ENCODE results near the gene IFNAR2.
A peak's percentile ranks its signal among the peaks of the same experiment; 100 is the strongest.

IFNAR2 gene

DNA sequence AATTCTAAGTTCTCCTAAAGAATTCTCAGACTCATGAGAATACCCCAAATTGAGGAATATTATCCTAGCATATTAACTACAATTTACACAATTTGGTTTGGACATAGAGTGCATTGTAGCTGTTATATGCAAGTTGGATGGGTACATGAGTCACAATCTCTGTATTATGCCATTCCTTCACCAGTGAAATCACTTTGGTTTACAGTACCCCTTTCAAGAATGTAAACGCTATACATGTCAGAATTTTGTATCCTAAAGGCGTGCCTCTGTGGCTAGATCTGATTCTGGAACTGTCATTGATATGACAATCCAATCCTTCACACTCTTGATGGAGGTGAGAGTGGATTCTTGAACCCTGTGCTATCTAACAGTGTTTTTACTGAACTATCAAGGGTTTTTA lies 29.7 kb downstream of the IFNAR2 start:
- TF ChIP-seq POLR2A (IDR thresholded peaks at IDR 0.05; ENCODE audit: low read length) (no peak), GATA1 (IDR thresholded peaks at IDR 0.05; ENCODE audit: low read depth, low read length) (no peak)
- no peak for DNase-seq

DNA sequence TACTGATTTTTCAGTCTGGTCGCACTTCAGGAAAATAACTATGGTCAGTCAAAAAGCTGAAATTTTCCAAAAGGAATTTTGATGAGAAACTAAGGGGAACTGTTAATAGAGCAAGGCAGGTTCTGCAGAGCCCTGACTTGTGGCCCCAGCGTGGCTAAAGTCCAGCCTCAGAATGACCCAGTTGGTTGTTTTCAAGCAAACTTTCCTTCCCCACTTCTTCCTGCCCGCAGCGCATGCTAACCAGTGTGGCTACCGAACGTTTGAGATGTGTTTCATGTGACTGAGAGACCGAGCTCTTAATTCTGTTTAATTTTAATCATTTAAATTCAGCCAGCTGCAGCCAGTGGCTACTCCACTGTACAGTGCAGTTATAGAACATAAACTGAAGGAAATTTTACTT lies 30.3 kb downstream of the IFNAR2 start:
- DNase-seq = no peak

DNA sequence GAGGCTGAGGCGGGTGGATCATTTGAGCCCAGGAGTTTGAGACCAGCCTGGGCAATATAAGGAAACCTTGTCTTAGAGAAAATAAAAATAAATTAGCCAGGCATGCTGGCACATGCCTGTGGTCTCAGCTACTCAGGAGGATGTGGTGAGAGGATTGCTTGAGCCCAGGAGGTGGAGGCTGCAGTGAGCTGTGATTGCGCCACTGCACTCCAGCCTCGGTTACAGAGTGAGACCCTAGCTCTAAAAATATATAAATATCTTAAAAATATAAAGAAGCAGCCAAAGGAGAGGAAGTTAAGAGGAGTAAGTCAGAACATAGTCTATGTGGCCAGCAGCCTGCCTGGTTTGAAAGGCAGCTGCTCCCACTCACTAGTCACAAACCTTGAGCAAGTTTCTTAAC lies 31.9 kb downstream of the IFNAR2 start:
- DNase-seq = no peak
- TF ChIP-seq POLR2A (IDR thresholded peaks at IDR 0.05; ENCODE audit: low read length) (no peak), GATA1 (IDR thresholded peaks at IDR 0.05; ENCODE audit: low read depth, low read length) (no peak)

More for the DNA sequence above, 30.3 kb downstream of the IFNAR2 start:
- no peak for TF ChIP-seq GATA1 (IDR thresholded peaks at IDR 0.05; ENCODE audit: low read depth, low read length)
- TF ChIP-seq POLR2A (IDR thresholded peaks at IDR 0.05; ENCODE audit: low read length) = no peak

DNA sequence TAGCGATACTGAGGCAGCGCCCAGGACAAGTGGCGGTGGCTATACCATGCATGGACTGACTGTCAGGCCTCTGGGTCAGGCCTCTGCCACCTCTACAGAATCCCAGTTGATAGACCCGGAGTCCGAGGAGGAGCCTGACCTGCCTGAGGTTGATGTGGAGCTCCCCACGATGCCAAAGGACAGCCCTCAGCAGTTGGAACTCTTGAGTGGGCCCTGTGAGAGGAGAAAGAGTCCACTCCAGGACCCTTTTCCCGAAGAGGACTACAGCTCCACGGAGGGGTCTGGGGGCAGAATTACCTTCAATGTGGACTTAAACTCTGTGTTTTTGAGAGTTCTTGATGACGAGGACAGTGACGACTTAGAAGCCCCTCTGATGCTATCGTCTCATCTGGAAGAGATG lies 33.2 kb downstream of the IFNAR2 start:
- no peak for DNase-seq
- no peak for TF ChIP-seq GATA1 (IDR thresholded peaks at IDR 0.05; ENCODE audit: low read depth, low read length)
- no peak for TF ChIP-seq POLR2A (IDR thresholded peaks at IDR 0.05; ENCODE audit: low read length)

DNA sequence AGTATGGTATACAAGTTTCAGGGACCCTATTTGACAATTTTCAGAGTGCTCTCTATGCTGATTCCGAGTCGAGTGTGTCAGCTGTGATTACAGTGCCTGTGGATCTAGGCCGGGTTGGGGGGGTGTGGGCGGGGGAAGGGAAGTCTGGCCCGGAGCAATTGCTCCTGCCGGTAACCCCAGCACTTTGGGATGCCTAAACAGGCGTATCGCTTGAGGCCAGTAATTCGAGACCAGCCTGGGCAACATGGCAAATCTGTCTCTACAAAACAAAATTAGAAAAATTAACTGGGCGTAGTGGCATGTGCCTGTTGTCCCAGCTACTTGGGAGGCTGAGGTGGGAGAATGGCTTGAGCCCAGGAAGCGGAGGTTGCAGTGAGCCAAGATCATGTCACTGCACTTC lies 34.8 kb downstream of the IFNAR2 start:
- TF ChIP-seq POLR2A (IDR thresholded peaks at IDR 0.05; ENCODE audit: low read length) (no peak), GATA1 (IDR thresholded peaks at IDR 0.05; ENCODE audit: low read depth, low read length) (no peak)
- DNase-seq = no peak

DNA sequence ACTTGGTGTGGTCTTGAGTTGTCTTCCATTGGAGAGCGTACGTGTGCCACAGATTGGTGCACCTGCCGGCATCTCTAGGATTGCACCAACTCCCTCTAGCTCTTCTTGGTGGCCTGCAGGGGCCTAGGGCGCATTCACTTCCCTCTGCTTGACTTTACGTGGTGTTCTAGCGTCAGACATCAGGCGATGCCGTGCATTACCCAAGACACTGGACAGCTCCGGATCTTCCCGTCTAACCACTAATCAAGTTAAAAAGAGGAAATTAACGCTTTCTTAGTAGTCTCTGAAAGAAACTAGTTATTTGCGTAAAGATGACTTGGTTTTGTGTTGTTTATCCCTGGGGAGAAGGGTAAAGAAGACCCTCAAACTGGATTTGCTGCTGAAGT lies 35.9 kb downstream of the IFNAR2 start:
- TF ChIP-seq POLR2A (IDR thresholded peaks at IDR 0.05; ENCODE audit: low read length) (no peak), GATA1 (IDR thresholded peaks at IDR 0.05; ENCODE audit: low read depth, low read length) (no peak)
- peak; percentile 41 to 53 for DNase-seq

DNA sequence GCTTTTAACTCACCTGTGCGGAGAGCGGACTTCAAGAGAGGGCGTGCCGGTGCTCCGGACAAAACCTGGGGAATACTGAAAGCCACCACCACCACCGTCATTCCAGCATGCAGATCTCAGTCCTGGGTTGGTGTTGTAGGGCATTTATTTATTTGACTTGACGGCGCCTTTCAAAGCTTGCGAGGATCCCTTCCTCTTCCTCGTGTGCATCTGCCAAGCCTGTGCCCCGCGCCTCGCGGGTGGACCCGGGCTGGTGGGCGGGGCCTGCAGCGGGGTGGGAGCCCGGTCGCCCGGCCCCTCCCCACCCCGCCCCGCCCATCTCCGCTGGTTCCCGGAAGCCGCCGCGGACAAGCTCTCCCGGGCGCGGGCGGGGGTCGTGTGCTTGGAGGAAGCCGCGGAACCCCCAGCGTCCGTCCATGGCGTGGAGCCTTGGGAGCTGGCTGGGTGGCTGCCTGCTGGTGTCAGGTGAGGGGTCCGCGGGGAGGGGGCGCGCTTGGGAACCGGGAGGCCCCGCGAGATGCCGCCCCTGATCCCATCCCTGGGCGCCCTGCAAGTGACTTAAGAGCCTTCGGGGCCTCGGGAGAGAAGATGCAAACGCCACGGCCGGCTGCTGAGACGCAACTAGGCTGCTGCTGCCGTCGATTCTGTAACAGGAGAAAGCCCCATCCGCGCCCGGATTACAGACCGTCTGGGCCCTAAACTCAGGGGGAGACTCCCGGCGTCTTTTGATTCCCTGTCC lies 36.5 kb downstream of the IFNAR2 start, which contains the start of gene IL10RB:
Gene IL10RB, plus strand, starts transcription at position 318 of the 739 bp plus-strand sequence. Its CDS starts 99 bp downstream, at position 417.
- DNase-seq = peak; percentile 75 to 86
- TF ChIP-seq POLR2A (IDR thresholded peaks at IDR 0.05; ENCODE audit: low read length) (no peak), GATA1 (IDR thresholded peaks at IDR 0.05; ENCODE audit: low read depth, low read length) (no peak)

DNA sequence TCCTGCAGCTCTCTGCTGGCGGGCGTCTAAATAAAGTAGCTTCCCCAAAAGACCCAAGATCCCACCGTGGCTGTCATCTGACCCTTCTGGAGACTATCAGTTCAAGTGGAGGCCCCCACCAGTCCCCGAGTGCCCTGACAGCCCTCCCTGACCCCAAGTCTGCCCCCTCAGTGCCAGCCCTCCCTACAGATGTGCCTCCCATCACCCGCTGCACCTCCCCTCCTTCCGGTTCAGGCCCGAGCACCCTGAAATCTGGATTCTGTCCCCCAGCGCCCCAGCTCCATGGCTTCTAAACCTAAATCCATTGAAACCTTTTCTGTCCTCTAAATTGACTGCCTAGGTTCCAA lies 37.0 kb downstream of the IFNAR2 start:
- no peak for TF ChIP-seq GATA1 (IDR thresholded peaks at IDR 0.05; ENCODE audit: low read depth, low read length)
- TF ChIP-seq POLR2A (IDR thresholded peaks at IDR 0.05; ENCODE audit: low read length) = no peak
- DNase-seq = no peak

DNA sequence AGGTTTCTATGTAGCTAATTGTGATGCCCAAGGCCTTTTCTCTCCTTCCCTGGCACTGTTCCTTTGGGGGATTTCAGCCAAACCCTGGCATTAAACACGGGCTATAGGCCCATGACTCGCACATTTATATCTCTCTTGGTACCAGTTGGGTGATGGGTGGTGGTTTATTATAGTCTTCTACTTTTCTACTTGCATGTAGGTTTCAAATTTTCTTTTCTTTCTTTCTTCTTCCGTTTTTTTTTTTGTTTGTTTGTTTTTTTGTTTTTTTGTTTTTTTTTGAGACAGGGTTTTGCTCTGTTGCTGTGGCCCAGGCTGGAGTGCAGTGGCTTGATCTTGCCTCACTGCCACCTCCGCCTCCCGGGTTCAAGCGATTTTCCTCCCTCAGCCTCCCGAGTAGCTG lies 37.5 kb downstream of the IFNAR2 start:
- TF ChIP-seq GATA1 (IDR thresholded peaks at IDR 0.05; ENCODE audit: low read depth, low read length) = no peak
- no peak for TF ChIP-seq POLR2A (IDR thresholded peaks at IDR 0.05; ENCODE audit: low read length)
- no peak for DNase-seq

DNA sequence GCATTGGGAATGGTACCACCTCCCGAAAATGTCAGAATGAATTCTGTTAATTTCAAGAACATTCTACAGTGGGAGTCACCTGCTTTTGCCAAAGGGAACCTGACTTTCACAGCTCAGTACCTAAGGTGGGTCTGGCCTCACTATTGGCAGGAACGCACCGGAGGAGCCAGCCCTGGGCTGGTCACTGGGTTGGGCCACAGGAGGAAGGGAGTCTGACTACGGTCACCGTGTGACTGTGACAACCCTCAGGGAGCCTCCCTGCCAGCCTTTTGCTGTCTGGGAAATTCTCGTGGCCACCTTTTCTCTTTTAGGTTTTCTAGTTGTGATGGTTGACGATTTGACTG lies 38.6 kb downstream of the IFNAR2 start:
- DNase-seq = no peak
- no peak for TF ChIP-seq GATA1 (IDR thresholded peaks at IDR 0.05; ENCODE audit: low read depth, low read length)
- TF ChIP-seq POLR2A (IDR thresholded peaks at IDR 0.05; ENCODE audit: low read length) = no peak

DNA sequence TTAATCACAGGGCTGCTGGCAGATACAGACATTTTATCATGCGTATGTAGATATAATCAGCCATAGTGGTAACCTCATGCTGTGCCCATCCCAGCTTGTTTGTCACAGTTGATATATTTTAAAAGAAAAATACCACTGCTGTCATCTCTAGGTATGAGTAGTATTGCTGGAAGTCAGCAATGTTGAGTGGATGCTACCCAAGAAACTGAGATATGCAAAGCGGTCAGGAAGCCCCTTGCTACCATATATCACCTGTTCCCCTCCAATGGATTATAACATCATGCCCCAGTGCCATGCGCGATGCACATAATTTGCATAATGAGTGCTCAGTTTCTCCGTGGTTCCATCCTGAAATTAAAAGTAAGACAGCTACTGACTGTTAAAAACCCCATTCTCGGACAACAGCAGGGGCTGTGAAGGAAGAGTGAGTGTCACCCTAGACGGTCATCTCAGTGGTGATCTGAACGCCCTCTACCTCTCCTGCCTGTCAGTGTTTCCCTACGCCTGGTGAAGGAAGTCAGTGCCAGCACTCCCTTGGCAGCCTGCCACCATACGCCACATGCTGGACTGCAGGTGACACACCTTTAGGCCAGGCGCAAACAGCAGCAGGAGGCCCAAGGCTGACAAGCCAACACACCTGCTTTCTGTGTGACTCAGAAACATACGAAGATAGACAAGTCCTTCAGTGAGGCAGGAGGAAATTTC lies 39.2 kb downstream of the IFNAR2 start:
- DNase-seq = no peak
- no peak for TF ChIP-seq GATA1 (IDR thresholded peaks at IDR 0.05; ENCODE audit: low read depth, low read length)
- TF ChIP-seq POLR2A (IDR thresholded peaks at IDR 0.05; ENCODE audit: low read length) = no peak

DNA sequence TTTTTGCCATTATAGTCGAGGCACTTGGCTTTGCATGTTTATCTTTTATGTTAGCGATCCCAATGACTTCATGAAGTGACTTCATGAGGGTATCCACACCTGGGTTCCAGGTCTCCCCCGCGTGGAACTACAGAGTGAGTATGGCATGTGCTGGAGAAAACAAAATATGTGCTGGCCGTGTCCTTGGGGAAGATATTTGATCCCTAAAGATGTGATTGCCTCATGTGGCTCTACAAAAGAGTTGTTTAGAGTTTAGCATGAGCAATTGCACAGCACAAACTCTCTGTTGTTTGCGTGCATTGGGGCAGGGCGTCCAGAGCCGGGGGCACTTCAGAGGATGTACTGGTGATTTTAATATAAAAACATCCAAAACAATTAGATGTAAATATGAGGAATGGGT lies 41.2 kb downstream of the IFNAR2 start:
- no peak for TF ChIP-seq POLR2A (IDR thresholded peaks at IDR 0.05; ENCODE audit: low read length)
- no peak for TF ChIP-seq GATA1 (IDR thresholded peaks at IDR 0.05; ENCODE audit: low read depth, low read length)
- no peak for DNase-seq

DNA sequence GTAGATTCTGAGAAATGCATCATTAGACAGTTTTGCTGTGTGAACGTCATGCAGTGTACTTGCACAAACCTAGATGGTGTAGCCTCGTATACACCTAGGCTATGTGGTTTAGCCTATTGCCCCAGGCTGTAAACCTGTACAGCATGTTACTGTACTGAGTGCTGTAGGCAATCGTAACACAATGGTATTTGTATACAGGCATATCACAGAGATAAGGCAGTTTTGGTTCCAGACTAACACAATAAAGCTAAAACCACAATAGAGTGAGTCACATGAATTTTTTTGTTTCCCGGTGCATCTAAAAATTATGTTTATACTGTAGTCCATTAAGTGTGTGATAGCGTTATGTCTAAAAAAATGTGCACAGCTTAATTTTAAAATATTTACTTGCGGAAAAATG lies 43.3 kb downstream of the IFNAR2 start:
- no peak for DNase-seq
- TF ChIP-seq POLR2A (IDR thresholded peaks at IDR 0.05; ENCODE audit: low read length) (no peak), GATA1 (IDR thresholded peaks at IDR 0.05; ENCODE audit: low read depth, low read length) (no peak)

DNA sequence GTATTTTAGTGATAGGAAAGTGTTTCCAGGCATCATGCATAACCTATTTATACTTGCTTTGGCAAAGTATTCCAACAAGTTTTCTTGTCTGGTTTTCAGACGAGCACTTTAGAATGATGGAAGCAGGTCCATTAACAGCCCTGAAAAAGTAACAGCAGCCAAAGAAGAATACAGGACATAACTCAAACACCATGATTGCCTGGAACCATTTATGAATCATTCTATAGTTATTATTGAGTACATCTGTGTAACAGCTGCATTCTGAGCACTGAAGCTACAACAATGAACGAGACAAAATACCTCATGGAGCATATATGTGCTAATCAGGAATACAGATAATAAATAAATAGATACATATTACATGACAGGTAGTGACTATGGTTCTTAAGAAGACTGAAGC lies 49.0 kb downstream of the IFNAR2 start:
- DNase-seq = no peak
- TF ChIP-seq POLR2A (IDR thresholded peaks at IDR 0.05; ENCODE audit: low read length) (no peak), GATA1 (IDR thresholded peaks at IDR 0.05; ENCODE audit: low read depth, low read length) (no peak)

DNA sequence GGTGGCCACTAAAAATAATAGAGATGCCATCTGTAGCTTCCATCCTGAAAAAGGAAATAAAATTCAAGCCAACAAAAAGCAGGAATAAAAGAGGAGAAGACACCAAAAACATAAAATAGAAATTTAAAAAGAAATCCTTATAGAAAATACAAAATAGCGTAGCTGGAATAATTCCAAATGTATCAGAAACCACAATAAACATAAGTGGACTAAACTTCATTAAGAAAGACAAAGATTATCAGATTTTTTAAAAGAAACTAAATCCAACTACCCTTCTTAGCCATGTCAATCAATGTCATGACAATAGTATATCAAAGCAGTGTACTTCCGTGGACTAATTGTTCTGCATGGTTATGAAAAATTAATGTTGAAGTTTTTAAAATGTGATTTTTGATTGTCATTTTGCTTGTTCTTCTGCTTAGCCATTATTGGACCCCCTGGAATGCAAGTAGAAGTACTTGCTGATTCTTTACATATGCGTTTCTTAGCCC lies 49.6 kb downstream of the IFNAR2 start:
- TF ChIP-seq POLR2A (IDR thresholded peaks at IDR 0.05; ENCODE audit: low read length) (no peak), GATA1 (IDR thresholded peaks at IDR 0.05; ENCODE audit: low read depth, low read length) (no peak)
- no peak for DNase-seq
